ENCODE results near the gene NPTX1.

The NPTX1 gene

GRCh38 chr17:80486692-80487091, 10.3 kb upstream of the NPTX1 start:
- TF ChIP-seq CTCF (IDR thresholded peaks at IDR 0.05; ENCODE audit: insufficient read depth, low read depth, low read length, missing control alignments) = no peak
- no peak for DNase-seq (ENCODE audit: low read depth)
- no peak overlapping the region for H3K4me3 ChIP-seq (ENCODE audit: low read length)

- no peak overlapping the region for H3K4me3 ChIP-seq (ENCODE audit: low read length)
- TF ChIP-seq CTCF (IDR thresholded peaks at IDR 0.05; ENCODE audit: insufficient read depth, low read depth, low read length, missing control alignments) = no peak
- DNase-seq (ENCODE audit: low read depth) = no peak
Measured at GRCh38 chr17:80485846-80486245, 9.4 kb upstream of the NPTX1 start.

GRCh38 chr17:80482555-80483308, 6.3 kb upstream of the NPTX1 start:
- no peak overlapping the region for H3K4me3 ChIP-seq (ENCODE audit: low read length)
- DNase-seq (ENCODE audit: low read depth) = no peak
- no peak for TF ChIP-seq CTCF (IDR thresholded peaks at IDR 0.05; ENCODE audit: insufficient read depth, low read depth, low read length, missing control alignments)

GRCh38 chr17:80482058-80482318, 5.6 kb upstream of the NPTX1 start:
- DNase-seq (ENCODE audit: low read depth) = no peak
- no peak overlapping the region for H3K4me3 ChIP-seq (ENCODE audit: low read length)
- TF ChIP-seq CTCF (IDR thresholded peaks at IDR 0.05; ENCODE audit: insufficient read depth, low read depth, low read length, missing control alignments) = no peak

GRCh38 chr17:80481284-80482057, 5.1 kb upstream of the NPTX1 start:
- no peak overlapping the region for H3K4me3 ChIP-seq (ENCODE audit: low read length)
- no peak for TF ChIP-seq CTCF (IDR thresholded peaks at IDR 0.05; ENCODE audit: insufficient read depth, low read depth, low read length, missing control alignments)
- DNase-seq (ENCODE audit: low read depth) = no peak

- no peak for DNase-seq (ENCODE audit: low read depth)
- no peak overlapping the region for H3K4me3 ChIP-seq (ENCODE audit: low read length)
- no peak for TF ChIP-seq CTCF (IDR thresholded peaks at IDR 0.05; ENCODE audit: insufficient read depth, low read depth, low read length, missing control alignments)
Measured at GRCh38 chr17:80480248-80480647, 3.8 kb upstream of the NPTX1 start.

GRCh38 chr17:80479246-80479566, 2.8 kb upstream of the NPTX1 start:
- TF ChIP-seq CTCF (IDR thresholded peaks at IDR 0.05; ENCODE audit: insufficient read depth, low read depth, low read length, missing control alignments) = no peak
- no peak for DNase-seq (ENCODE audit: low read depth)
- no peak overlapping the region for H3K4me3 ChIP-seq (ENCODE audit: low read length)

All from epithelial cell of esophagus (primary cell).